Keratinocyte (primary cell): ENCODE measurements around the gene OR2T1.

ENCODE experiments used
- CTCF ChIP-seq, 3 experiments: IDR thresholded peaks in 1 of 3; conservative IDR thresholded peaks in 1 of 3; optimal IDR thresholded peaks in 1 of 3; 2 replicates in 2 of 3; 3 replicates in 1 of 3; pipeline versions ENCODE3 to v1.5.1; 2011; ENCODE audit warnings: low read length in 3 of 3, mild to moderate bottlenecking in 3 of 3, moderate library complexity in 2 of 3, control low read depth in 1 of 3, inconsistent platforms in 1 of 3; ENCODE audit not compliant: insufficient read depth in 2 of 3; ENCODE audit errors: extremely low read depth in 1 of 3
- EZH2 ChIP-seq: IDR thresholded peaks from one replicate; pipeline ENCODE4 v1.6.1; 2012; ENCODE audit warnings: inconsistent platforms, mild to moderate bottlenecking, low read length, moderate library complexity

DNA sequence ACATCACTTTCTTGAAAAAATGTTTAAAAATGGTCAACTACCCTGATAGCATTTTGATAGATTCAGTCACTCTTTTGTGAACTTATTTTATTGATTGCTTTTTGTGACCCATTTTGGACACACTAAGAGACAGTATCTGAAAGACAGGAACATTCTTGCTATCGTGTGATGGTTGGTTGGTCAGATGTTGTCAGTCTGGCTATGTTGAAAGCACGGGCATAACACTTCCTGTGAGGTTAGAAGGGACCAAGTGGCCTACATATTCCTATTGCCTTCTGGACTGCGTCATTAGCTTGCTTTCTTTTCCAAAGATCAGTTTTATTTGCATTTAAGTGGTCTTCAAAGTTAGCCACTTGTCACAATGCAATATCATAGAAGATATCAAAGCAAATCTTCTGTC is 25.9 kb upstream of the OR2T1 start:
- no peak for TF ChIP-seq CTCF (optimal IDR thresholded peaks at IDR 0.05 in 1 of 3, IDR thresholded peaks at IDR 0.05 in 1 of 3, conservative IDR thresholded peaks at IDR 0.05 in 1 of 3; ENCODE audit: extremely low read depth in 1 of 3, insufficient read depth in 2 of 3, low read length in 3 of 3)
- TF ChIP-seq EZH2, result no peak
